Measurements from ENCODE around the gene KCTD1. TPM values are rescaled to one million over a fixed set of nuclear protein-coding genes. Genes with fewer than 3 reads are reported as not detected.

KCTD1 gene
- total and polyA plus RNA-seq, 8 donors: 12.1 to 21.7 (median 16.8) TPM

DNA sequence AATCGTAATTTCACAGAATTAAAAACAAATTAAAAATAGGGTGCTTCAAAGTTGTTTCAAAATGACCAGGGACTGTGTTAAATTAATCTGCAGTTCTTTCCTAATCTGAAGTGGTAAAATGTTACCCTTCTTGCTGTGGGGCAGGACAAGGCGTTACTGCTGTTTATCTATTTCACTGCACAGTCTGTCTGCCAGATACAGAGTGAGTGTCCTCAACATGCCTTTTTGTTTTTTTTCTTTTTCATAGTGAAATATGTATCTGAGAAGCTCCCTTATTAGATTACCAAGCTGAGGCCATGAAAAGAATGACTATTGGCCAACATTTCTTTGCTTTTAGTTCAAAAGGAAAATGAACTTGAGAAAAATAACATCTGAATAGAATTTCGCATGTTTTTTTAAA lies 38.0 kb downstream of the KCTD1 start:
- H3K4me1 ChIP-seq: peaks cover 0 to 4% of the 10 kb centered on the region in 2 donors
- H3K9me3 ChIP-seq: no peaks in the 10 kb centered on the region
- TF ChIP-seq CTCF (IDR thresholded peaks at IDR 0.05): no peak
- no peak overlapping the region for H3K4me3 ChIP-seq
- ATAC-seq (peak; percentile 25), DNase-seq (no peak)
- no peaks in the 10 kb centered on the region for H3K27me3 ChIP-seq
- no peaks in the 10 kb centered on the region for H3K36me3 ChIP-seq
- H3K27ac ChIP-seq: no peak overlapping the region
- intact Hi-C loops (cut with DNase I): no loop called here

DNA sequence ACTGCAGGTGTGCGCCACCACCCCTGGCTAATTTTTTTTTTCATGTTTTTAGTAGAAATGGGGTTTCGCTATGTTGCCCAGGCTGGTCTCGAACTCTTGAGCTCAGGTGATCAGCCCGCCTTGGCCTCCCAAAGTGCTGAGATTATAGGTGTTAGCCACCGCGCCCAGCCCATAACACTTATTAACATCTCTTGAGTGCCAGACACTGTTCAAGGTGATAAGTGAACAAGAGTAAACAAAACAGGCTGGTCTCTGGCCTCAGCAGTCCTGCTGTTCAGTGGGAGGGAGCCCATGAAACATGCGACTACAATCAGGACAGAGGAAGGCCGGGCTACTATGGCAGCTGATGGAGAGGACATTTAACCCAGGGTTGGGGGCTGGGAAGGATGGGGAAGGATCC lies 42.3 kb downstream of the KCTD1 start:
- Histone ChIP-seq H3K27ac (no peak overlapping the region), H3K4me1 (no peaks in the 10 kb centered on the region), H3K27me3 (no peaks in the 10 kb centered on the region), H3K36me3 (no peaks in the 10 kb centered on the region), H3K4me3 (no peak overlapping the region), H3K9me3 (no peaks in the 10 kb centered on the region)
- no peak for TF ChIP-seq CTCF (IDR thresholded peaks at IDR 0.05)
- ATAC-seq: no peak
- intact Hi-C loops (cut with DNase I): no loop called here
- no peak for DNase-seq

GRCh38 chr18:26504831-26505230 lies 43.5 kb downstream of the KCTD1 start:
- no peak for DNase-seq
- H3K4me1 ChIP-seq: no peaks in the 10 kb centered on the region
- intact Hi-C loops (cut with DNase I): no loop called here
- H3K27me3 ChIP-seq: no peaks in the 10 kb centered on the region
- no peak for ATAC-seq
- no peaks in the 10 kb centered on the region for H3K36me3 ChIP-seq
- H3K27ac ChIP-seq: no peak overlapping the region
- no peak for TF ChIP-seq CTCF (IDR thresholded peaks at IDR 0.05)
- H3K4me3 ChIP-seq: no peak overlapping the region
- no peaks in the 10 kb centered on the region for H3K9me3 ChIP-seq

- ATAC-seq (no peak), DNase-seq (no peak)
- H3K27me3 ChIP-seq: no peaks in the 10 kb centered on the region
- TF ChIP-seq CTCF (IDR thresholded peaks at IDR 0.05): no peak
- no peak overlapping the region for H3K27ac ChIP-seq
- intact Hi-C loops (cut with DNase I): no loop called here
- no peaks in the 10 kb centered on the region for H3K36me3 ChIP-seq
- no peak overlapping the region for H3K4me3 ChIP-seq
- H3K9me3 ChIP-seq: no peaks in the 10 kb centered on the region
- no peaks in the 10 kb centered on the region for H3K4me1 ChIP-seq
Measured at GRCh38 chr18:26503382-26503781, 45.0 kb downstream of the KCTD1 start.

DNA sequence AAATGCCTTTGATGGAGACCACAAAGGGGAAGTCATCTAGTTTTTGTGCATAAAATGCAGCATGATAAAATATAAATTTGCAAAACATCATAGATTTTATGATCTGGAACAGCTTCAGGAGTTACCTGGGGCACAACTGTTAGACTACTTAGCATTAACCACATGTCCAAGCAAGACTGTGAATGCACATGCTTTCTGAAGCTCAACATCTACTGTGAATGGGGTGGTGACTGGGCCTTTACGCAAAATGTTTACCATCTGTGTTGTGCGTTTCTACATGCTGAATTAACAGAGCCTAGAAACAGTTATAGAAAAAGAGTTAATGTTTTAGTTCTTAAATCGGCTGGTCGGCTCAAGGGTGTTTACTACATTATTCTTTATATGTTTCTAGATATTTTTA lies 45.5 kb downstream of the KCTD1 start:
- Histone ChIP-seq H3K36me3 (no peaks in the 10 kb centered on the region), H3K27me3 (no peaks in the 10 kb centered on the region), H3K9me3 (no peaks in the 10 kb centered on the region), H3K4me3 (no peak overlapping the region), H3K4me1 (no peaks in the 10 kb centered on the region), H3K27ac (no peak overlapping the region)
- intact Hi-C loops (cut with DNase I): no loop called here
- TF ChIP-seq CTCF (IDR thresholded peaks at IDR 0.05): no peak
- DNase-seq (no peak), ATAC-seq (no peak)

Data from left lung (tissue), 10 donors.